GM23338 (cell line): ENCODE measurements around the gene RAB11FIP4. TPM values are rescaled to one million over a fixed set of nuclear protein-coding genes. Genes with fewer than 3 reads are reported as not detected.
A peak's percentile ranks its signal among the peaks of the same experiment; 100 is the strongest.

Experiments
- ATAC-seq: fragments of 200-7000 bp; cut with Tn5 transposase; 3 replicates; pipeline ENCODE4 v1.9.1; 2020
- DNase-seq: peaks from one replicate; pipeline ENCODE4 v3.0.0-alpha.2; 2015; ENCODE audit warnings: low spot score
- H2AFZ ChIP-seq: fragments of 200-600 bp; sonication (generic); 2 replicates; pipeline ENCODE4 v1.8.0; 2016; ENCODE audit warnings: antibody characterized with exemption, mild to moderate bottlenecking, moderate library complexity
- H3F3A ChIP-seq: fragments of 200-600 bp; sonication (generic); replicated peaks from 2 replicates; pipeline ENCODE4 v1.8.0; 2017; ENCODE audit warnings: antibody characterized with exemption, mixed run types, low read depth
- H3K27ac ChIP-seq: fragments of 200-600 bp; sonication (generic); 2 replicates; pipeline ENCODE4 v1.6.1; 2016; ENCODE audit warnings: low read depth
- H3K27me3 ChIP-seq: fragments of 200-600 bp; sonication (generic); 2 replicates; pipeline ENCODE4 v1.8.0; 2016; ENCODE audit warnings: mild to moderate bottlenecking, mixed run types, moderate library complexity; ENCODE audit not compliant: insufficient read depth
- H3K36me3 ChIP-seq: fragments of 200-600 bp; sonication (generic); 2 replicates; pipeline ENCODE4 v1.8.0; 2016; ENCODE audit warnings: mild to moderate bottlenecking; ENCODE audit not compliant: insufficient read depth
- H3K4me1 ChIP-seq: fragments of 200-600 bp; sonication (generic); 2 replicates; pipeline ENCODE4 v1.8.0; 2016; ENCODE audit warnings: mild to moderate bottlenecking, moderate library complexity; ENCODE audit not compliant: insufficient read depth
- H3K4me2 ChIP-seq: fragments of 200-600 bp; sonication (generic); 2 replicates; pipeline ENCODE4 v1.7.1; 2017; ENCODE audit warnings: mixed run types
- H3K4me3 ChIP-seq: fragments of 200-600 bp; sonication (generic); 2 replicates; pipeline ENCODE4 v1.6.1; 2016; ENCODE audit warnings: mixed run types
- H3K79me2 ChIP-seq: fragments of 200-600 bp; sonication (generic); replicated peaks from 2 replicates; pipeline ENCODE4 v1.8.0; 2017; ENCODE audit warnings: mild to moderate bottlenecking; ENCODE audit not compliant: insufficient read depth
- H3K9me2 ChIP-seq: fragments of 200-600 bp; sonication (generic); 2 replicates; pipeline ENCODE4 v1.8.0; 2017; ENCODE audit not compliant: insufficient read depth
- H4K20me1 ChIP-seq: fragments of 200-600 bp; sonication (generic); replicated peaks from 2 replicates; pipeline ENCODE4 v1.8.0; 2017; ENCODE audit warnings: mild to moderate bottlenecking; ENCODE audit not compliant: insufficient read depth
- H3K27ac Mint-ChIP-seq: 2 replicates; pipeline ENCODE4 v1.8.0; 2020; ENCODE audit warnings: inconsistent platforms, mild to moderate bottlenecking, moderate library complexity, mixed read lengths
- H3K27me3 Mint-ChIP-seq: 3 replicates; pipeline ENCODE4 v1.8.0; 2022; ENCODE audit warnings: low read depth, mild to moderate bottlenecking, moderate library complexity, mixed read lengths, inconsistent platforms; ENCODE audit not compliant: insufficient read depth, poor library complexity
- H3K36me3 Mint-ChIP-seq: 3 replicates; pipeline ENCODE4 v1.8.0; 2021; ENCODE audit warnings: low read depth, mild to moderate bottlenecking, inconsistent platforms, moderate library complexity, mixed read lengths
- H3K4me1 Mint-ChIP-seq: 3 replicates; pipeline ENCODE4 v1.8.0; 2020; ENCODE audit warnings: mild to moderate bottlenecking, inconsistent platforms, mixed read lengths
- H3K4me3 Mint-ChIP-seq: 3 replicates; pipeline ENCODE4 v1.8.0; 2021; ENCODE audit warnings: moderate library complexity, mild to moderate bottlenecking, inconsistent platforms, mixed read lengths
- H3K9me3 Mint-ChIP-seq: 3 replicates; pipeline ENCODE4 v1.8.0; 2020; ENCODE audit warnings: moderate library complexity, mild to moderate bottlenecking, inconsistent platforms, mixed read lengths
- CREB1 ChIP-seq: fragments of 250-450 bp; sonication (Bioruptor Pico); IDR thresholded peaks from 2 replicates; pipeline ENCODE4 v1.5.0; 2020; ENCODE audit warnings: low read depth, mild to moderate bottlenecking, moderate library complexity
- CTCF ChIP-seq, 2 experiments: fragments of 200-600 bp in 1 of 2; sonication (generic) in 1 of 2; conservative IDR thresholded peaks; 2 replicates each; pipeline versions ENCODE4 v1.5.1 to v1.6.1; 2016 to 2017; ENCODE audit warnings: antibody characterized with exemption in 2 of 2, low read depth in 2 of 2, mild to moderate bottlenecking in 2 of 2, moderate library complexity in 1 of 2
- ETS1 ChIP-seq: IDR thresholded peaks from 2 replicates; pipeline ENCODE4 v1.6.1; 2016; ENCODE audit warnings: antibody characterized with exemption
- EZH2 ChIP-seq: fragments of 200-600 bp; sonication (generic); IDR thresholded peaks from one replicate; pipeline ENCODE4 v1.8.0; 2017; ENCODE audit warnings: antibody characterized with exemption, mild to moderate bottlenecking, low read depth; ENCODE audit not compliant: unreplicated experiment
- EZH2phosphoT487 ChIP-seq: fragments of 200-600 bp; sonication (generic); IDR thresholded peaks from one replicate; pipeline ENCODE4 v1.8.1; 2018; ENCODE audit warnings: antibody characterized with exemption; ENCODE audit not compliant: unreplicated experiment
- JUNB ChIP-seq: IDR thresholded peaks from one replicate; pipeline ENCODE4 v1.6.1; 2016; ENCODE audit warnings: antibody characterized with exemption; ENCODE audit not compliant: unreplicated experiment
- NANOG ChIP-seq: IDR thresholded peaks from 2 replicates; pipeline ENCODE4 v1.6.1; 2016; ENCODE audit warnings: antibody characterized with exemption, borderline replicate concordance
- POLR2AphosphoS5 ChIP-seq: IDR thresholded peaks from 2 replicates; pipeline ENCODE4 v1.6.1; 2016; ENCODE audit warnings: antibody characterized with exemption, low read depth
- STAT1 ChIP-seq: IDR thresholded peaks from one replicate; pipeline ENCODE4 v1.6.1; 2016; ENCODE audit warnings: antibody characterized with exemption; ENCODE audit not compliant: unreplicated experiment
- ZNF114 ChIP-seq: fragments of 250-450 bp; sonication (Bioruptor Pico); IDR thresholded peaks from 2 replicates; pipeline ENCODE4 v1.5.0; 2020; ENCODE audit warnings: mild to moderate bottlenecking, moderate library complexity
- ZNF462 ChIP-seq: fragments of 250-450 bp; sonication (Bioruptor Pico); IDR thresholded peaks from 2 replicates; pipeline ENCODE4 v1.5.0; 2020; ENCODE audit warnings: mild to moderate bottlenecking, moderate library complexity
- polyA plus RNA-seq: library from polyadenylated mRNA; unstranded; fragments of >200 nt; fragmentation: Nextera tagmentation; extraction: Ambion mirVana; gene quantifications from 2 replicates; pipeline ENCODE4 v1.2.1, GENCODE V29; 2016
- total RNA-seq: library from RNA; depleted of rRNA; stranded (reverse); fragments of >200 nt; shearing (Covaris generic); gene quantifications from 2 replicates; pipeline ENCODE4 v1.2.3, GENCODE V29; 2014

RAB11FIP4 gene
- total and polyA plus RNA-seq, 2 experiments from 2014 or later: 26.0 to 65.6 TPM

GRCh38 chr17:31449746-31450145, 58.3 kb downstream of the RAB11FIP4 start (continued):
- TF ChIP-seq CTCF (conservative IDR thresholded peaks at IDR 0.05; ENCODE audit: low read depth in 2 of 2): no peak

DNA sequence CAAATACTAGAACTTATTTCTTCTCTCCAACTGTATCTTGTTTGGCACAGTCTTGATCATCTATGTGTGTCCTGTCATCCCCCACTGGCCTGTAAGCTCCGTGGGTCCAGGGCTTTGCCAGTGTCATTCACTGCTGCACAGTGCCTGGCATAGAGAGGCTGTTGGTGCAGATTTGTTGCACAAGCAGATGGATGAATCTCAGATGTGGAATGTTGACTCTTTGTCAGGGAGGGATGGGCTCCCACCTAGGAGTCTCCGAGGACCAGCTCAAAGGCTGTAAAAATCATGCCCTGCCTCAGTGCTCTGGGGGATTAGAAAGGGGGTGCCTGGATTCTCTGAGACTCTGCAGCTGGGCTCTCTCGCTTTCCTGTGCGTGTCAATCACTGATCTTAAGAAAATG, 60.6 kb downstream of the RAB11FIP4 start:
- H3K36me3 Mint-ChIP-seq: no peaks in the 10 kb centered on the region
- Histone ChIP-seq H4K20me1 (no peaks in the 10 kb centered on the region), H2AFZ (no peak overlapping the region), H3K4me3 (no peak overlapping the region), H3K36me3 (no peaks in the 10 kb centered on the region), H3F3A (no peaks in the 10 kb centered on the region), H3K4me1 (peaks cover 4% of the 10 kb centered on the region; the same call in 1 of the 2 replicates), H3K27ac (no peak overlapping the region), H3K9me2 (no peaks in the 10 kb centered on the region), H3K27me3 (no peaks in the 10 kb centered on the region), H3K4me2 (no peak overlapping the region), H3K79me2 (no peaks in the 10 kb centered on the region)
- H3K27me3 Mint-ChIP-seq: peaks cover 15% of the 10 kb centered on the region
- H3K4me3 Mint-ChIP-seq: no peak overlapping the region
- H3K27ac Mint-ChIP-seq: peak overlapping the region; percentile 57; the same call in 1 of the 2 replicates
- peaks cover 22% of the 10 kb centered on the region for H3K4me1 Mint-ChIP-seq
- no peak for ATAC-seq
- no peaks in the 10 kb centered on the region for H3K9me3 Mint-ChIP-seq
- DNase-seq: no peak
- no peak for TF ChIP-seq POLR2AphosphoS5
- no peak for TF ChIP-seq CTCF (conservative IDR thresholded peaks at IDR 0.05; ENCODE audit: low read depth in 2 of 2)
- TF ChIP-seq ZNF114 (CRISPR knock-in tag): no peak
- TF ChIP-seq NANOG: no peak
- no peak for TF ChIP-seq EZH2
- no peak for TF ChIP-seq EZH2phosphoT487
- TF ChIP-seq ETS1: no peak
- TF ChIP-seq ZNF462 (CRISPR knock-in tag): no peak
- no peak for TF ChIP-seq CREB1 (CRISPR knock-in tag)
- no peak for TF ChIP-seq JUNB
- no peak for TF ChIP-seq STAT1
